Mammary epithelial cell (primary cell): ENCODE results near the gene ZBTB5.

Source experiments
- CTCF ChIP-seq, 2 donors: IDR thresholded peaks in 1 of 2; conservative IDR thresholded peaks in 1 of 2; 2 replicates each; pipeline ENCODE4 v1.5.1; 2011 to 2012; ENCODE audit warnings: inconsistent platforms in 2 of 2, low read length in 2 of 2, mild to moderate bottlenecking in 2 of 2, control low read depth in 1 of 2, low read depth in 1 of 2; ENCODE audit not compliant: insufficient read depth in 1 of 2; ENCODE audit errors: extremely low read depth in 1 of 2
- EZH2 ChIP-seq: IDR thresholded peaks from 2 replicates; pipeline ENCODE4 v1.6.1; 2012; ENCODE audit warnings: low read length, inconsistent platforms, borderline replicate concordance

GRCh38 chr9:37419204-37419603 is 46.0 kb downstream of the ZBTB5 start:
- TF ChIP-seq CTCF (conservative IDR thresholded peaks at IDR 0.05 in 1 of 2, IDR thresholded peaks at IDR 0.05 in 1 of 2; ENCODE audit: extremely low read depth in 1 of 2, insufficient read depth in 1 of 2, low read depth in 1 of 2, low read length in 2 of 2) (no peak), EZH2 (no peak)
